Hair follicle dermal papilla cell (primary cell): ENCODE measurements around the gene FREM2. TPM values are rescaled to one million over a fixed set of nuclear protein-coding genes. Genes with fewer than 3 reads are reported as not detected.

Experiments
- small RNA-seq: library from RNA; depleted of rRNA; stranded (forward); fragments of <200 nt; gene quantifications from one replicate; pipeline ENCODE3, GENCODE V24; 2012
- total RNA-seq: library from RNA; depleted of rRNA; stranded (reverse); fragments of >200 nt; gene quantifications from 2 replicates; pipeline ENCODE4 v1.2.3, GENCODE V29; 2012

FREM2 gene, protein sequence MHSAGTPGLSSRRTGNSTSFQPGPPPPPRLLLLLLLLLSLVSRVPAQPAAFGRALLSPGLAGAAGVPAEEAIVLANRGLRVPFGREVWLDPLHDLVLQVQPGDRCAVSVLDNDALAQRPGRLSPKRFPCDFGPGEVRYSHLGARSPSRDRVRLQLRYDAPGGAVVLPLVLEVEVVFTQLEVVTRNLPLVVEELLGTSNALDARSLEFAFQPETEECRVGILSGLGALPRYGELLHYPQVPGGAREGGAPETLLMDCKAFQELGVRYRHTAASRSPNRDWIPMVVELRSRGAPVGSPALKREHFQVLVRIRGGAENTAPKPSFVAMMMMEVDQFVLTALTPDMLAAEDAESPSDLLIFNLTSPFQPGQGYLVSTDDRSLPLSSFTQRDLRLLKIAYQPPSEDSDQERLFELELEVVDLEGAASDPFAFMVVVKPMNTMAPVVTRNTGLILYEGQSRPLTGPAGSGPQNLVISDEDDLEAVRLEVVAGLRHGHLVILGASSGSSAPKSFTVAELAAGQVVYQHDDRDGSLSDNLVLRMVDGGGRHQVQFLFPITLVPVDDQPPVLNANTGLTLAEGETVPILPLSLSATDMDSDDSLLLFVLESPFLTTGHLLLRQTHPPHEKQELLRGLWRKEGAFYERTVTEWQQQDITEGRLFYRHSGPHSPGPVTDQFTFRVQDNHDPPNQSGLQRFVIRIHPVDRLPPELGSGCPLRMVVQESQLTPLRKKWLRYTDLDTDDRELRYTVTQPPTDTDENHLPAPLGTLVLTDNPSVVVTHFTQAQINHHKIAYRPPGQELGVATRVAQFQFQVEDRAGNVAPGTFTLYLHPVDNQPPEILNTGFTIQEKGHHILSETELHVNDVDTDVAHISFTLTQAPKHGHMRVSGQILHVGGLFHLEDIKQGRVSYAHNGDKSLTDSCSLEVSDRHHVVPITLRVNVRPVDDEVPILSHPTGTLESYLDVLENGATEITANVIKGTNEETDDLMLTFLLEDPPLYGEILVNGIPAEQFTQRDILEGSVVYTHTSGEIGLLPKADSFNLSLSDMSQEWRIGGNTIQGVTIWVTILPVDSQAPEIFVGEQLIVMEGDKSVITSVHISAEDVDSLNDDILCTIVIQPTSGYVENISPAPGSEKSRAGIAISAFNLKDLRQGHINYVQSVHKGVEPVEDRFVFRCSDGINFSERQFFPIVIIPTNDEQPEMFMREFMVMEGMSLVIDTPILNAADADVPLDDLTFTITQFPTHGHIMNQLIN (N-terminal part only)
- 0.16 TPM in 1 of 2 replicates, not detected in the other for total RNA-seq

DNA sequence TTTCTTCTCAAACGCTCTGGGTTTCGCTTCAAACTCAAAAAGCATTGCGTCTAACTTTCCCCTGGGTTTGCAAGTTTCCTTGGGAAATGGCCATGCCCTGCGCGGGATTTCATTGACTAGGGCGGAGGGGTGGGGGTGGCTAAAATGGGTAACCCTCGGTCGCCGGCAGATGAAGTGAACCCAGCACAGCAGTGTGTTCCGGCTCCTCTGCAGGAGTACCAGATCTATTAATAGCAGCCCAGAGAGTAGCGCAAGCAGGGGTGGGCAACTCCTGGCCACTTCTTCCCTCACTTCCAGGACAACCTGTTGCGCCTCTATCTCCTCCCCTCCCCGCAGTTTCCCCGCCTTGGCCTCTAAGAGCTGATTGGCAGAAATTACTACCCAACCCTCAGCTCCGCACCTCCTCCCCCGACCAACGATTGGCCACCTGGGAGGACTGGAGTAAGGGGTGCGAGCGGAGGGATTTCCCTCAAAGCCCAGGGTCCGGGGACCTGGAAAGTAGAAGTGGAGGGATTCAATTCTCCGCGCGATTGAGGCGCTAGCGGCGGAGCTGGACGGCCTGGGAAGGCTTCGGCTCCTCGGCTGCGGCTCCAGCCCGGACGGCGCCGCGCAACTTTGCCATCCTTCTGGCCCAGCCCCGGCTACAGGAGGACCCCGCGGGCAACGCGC, at the start of gene FREM2:
TSS of gene FREM2 (plus strand) at position 501 of the 669 bp plus-strand sequence. CDS start 268 bp downstream, outside the sequence.

Small RNA genes lying within 50 kb of the gene (small RNA-seq; reads per million reads assigned to genes)
- gene PLA2G12AP2, result not detected
- not detected for gene RNU6-56P
